Neural cell (in vitro differentiated cells): ENCODE measurements around the gene SEC63.
"Not testable (repeated sequence)": the region's sequence is repeated elsewhere in the genome, so short reads cannot be mapped to it uniquely, and the experiment has no call there.

ENCODE experiments used
- EP300 ChIP-seq: fragments of 450-650 bp; conservative IDR thresholded peaks from 2 replicates; pipeline ENCODE4 v1.6.1; 2014; ENCODE audit warnings: antibody characterized with exemption, mild to moderate bottlenecking, moderate library complexity; ENCODE audit not compliant: poor library complexity, severe bottlenecking
- EZH2 ChIP-seq: fragments of 200-600, 300-800 bp; shearing (Covaris generic), sonication (generic); IDR thresholded peaks from 2 replicates; pipeline ENCODE4 v1.6.1; 2014; ENCODE audit warnings: antibody characterized with exemption, low read length, borderline replicate concordance, mild to moderate bottlenecking; ENCODE audit not compliant: insufficient read depth, poor library complexity, severe bottlenecking
- POLR2AphosphoS5 ChIP-seq: IDR thresholded peaks from 2 replicates; pipeline ENCODE4 v1.6.1; 2012
- TAF1 ChIP-seq: IDR thresholded peaks from 2 replicates; pipeline ENCODE4 v1.6.1; 2012; ENCODE audit warnings: low read depth
- TF ChIP-seq, protein P1 (sequence below): fragments of 450-650 bp; IDR thresholded peaks from 2 replicates; pipeline ENCODE4 v1.5.1; 2014; ENCODE audit warnings: antibody characterized with exemption, mild to moderate bottlenecking, moderate library complexity; ENCODE audit not compliant: poor library complexity, severe bottlenecking

DNA sequence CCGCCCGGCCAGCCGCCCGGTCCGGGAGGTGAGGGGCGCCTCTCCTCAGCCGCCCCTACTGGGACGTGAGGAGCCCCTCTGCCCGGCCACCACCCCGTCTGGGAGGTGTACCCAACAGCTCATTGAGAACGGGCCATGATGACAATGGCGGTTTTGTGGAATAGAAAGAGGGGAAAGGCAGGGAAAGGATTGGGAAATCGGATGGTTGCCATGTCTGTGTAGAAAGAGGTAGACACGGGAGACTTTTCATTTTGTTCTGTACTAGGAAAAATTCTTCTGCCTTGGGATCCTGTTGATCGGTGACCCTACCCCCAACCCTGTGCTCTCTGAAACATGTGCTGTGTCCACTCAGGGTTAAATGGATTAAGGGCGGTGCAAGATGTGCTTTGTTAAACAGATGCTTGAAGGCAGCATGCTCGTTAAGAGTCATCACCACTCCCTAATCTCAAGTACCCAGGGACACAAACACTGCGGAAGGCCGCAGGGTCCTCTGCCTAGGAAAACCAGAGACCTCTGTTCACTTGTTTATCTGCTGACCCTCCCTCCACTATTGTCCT, 4.1 kb downstream of the SEC63 start:
- not testable (repeated sequence) for TF ChIP-seq POLR2AphosphoS5, EZH2, EP300, TAF1
- TF ChIP-seq, protein P1, sequence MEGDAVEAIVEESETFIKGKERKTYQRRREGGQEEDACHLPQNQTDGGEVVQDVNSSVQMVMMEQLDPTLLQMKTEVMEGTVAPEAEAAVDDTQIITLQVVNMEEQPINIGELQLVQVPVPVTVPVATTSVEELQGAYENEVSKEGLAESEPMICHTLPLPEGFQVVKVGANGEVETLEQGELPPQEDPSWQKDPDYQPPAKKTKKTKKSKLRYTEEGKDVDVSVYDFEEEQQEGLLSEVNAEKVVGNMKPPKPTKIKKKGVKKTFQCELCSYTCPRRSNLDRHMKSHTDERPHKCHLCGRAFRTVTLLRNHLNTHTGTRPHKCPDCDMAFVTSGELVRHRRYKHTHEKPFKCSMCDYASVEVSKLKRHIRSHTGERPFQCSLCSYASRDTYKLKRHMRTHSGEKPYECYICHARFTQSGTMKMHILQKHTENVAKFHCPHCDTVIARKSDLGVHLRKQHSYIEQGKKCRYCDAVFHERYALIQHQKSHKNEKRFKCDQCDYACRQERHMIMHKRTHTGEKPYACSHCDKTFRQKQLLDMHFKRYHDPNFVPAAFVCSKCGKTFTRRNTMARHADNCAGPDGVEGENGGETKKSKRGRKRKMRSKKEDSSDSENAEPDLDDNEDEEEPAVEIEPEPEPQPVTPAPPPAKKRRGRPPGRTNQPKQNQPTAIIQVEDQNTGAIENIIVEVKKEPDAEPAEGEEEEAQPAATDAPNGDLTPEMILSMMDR = not testable (repeated sequence)
